ENCODE results near the gene TXNDC11.
A peak's percentile ranks its signal among the peaks of the same experiment; 100 is the strongest.

Gene TXNDC11

GRCh38 chr16:11673091-11674000, 69.3 kb downstream of the TXNDC11 start:
- no peak for DNase-seq
- no peak for ATAC-seq
- H3K36me3 Mint-ChIP-seq (ENCODE audit: low read depth), result peaks cover 2% of the 10 kb centered on the region
- H3K27ac Mint-ChIP-seq, result peak overlapping the region; percentile 77
- no peaks in the 10 kb centered on the region for H3K27me3 Mint-ChIP-seq
- no peak overlapping the region for H3K4me3 Mint-ChIP-seq
- H3K9me3 Mint-ChIP-seq, result no peaks in the 10 kb centered on the region
- H3K4me1 Mint-ChIP-seq, result peaks cover 67% of the 10 kb centered on the region

- no peaks in the 10 kb centered on the region for H3K9me3 Mint-ChIP-seq
- peaks cover 64% of the 10 kb centered on the region for H3K4me1 Mint-ChIP-seq
- DNase-seq (no peak), ATAC-seq (no peak)
- H3K27me3 Mint-ChIP-seq, result no peaks in the 10 kb centered on the region
- no peaks in the 10 kb centered on the region for H3K36me3 Mint-ChIP-seq (ENCODE audit: low read depth)
- H3K27ac Mint-ChIP-seq, result peak overlapping the region; percentile 77
- H3K4me3 Mint-ChIP-seq, result no peak overlapping the region
Observed at GRCh38 chr16:11672206-11673090, 70.2 kb downstream of the TXNDC11 start.

- ATAC-seq (no peak), DNase-seq (no peak)
- H3K27ac Mint-ChIP-seq, result peak overlapping the region; percentile 77
- H3K4me3 Mint-ChIP-seq, result no peak overlapping the region
- H3K9me3 Mint-ChIP-seq, result no peaks in the 10 kb centered on the region
- peaks cover 66% of the 10 kb centered on the region for H3K4me1 Mint-ChIP-seq
- no peaks in the 10 kb centered on the region for H3K27me3 Mint-ChIP-seq
- no peaks in the 10 kb centered on the region for H3K36me3 Mint-ChIP-seq (ENCODE audit: low read depth)
Observed at GRCh38 chr16:11671676-11672075, 71.0 kb downstream of the TXNDC11 start.

- no peaks in the 10 kb centered on the region for H3K9me3 Mint-ChIP-seq
- no peak overlapping the region for H3K27ac Mint-ChIP-seq
- H3K36me3 Mint-ChIP-seq (ENCODE audit: low read depth), result no peaks in the 10 kb centered on the region
- peak overlapping the region; percentile 79 for H3K4me3 Mint-ChIP-seq
- no peak for DNase-seq
- no peak for ATAC-seq
- H3K4me1 Mint-ChIP-seq, result peaks cover 66% of the 10 kb centered on the region
- no peaks in the 10 kb centered on the region for H3K27me3 Mint-ChIP-seq
Observed at GRCh38 chr16:11671271-11671670, 71.4 kb downstream of the TXNDC11 start.

- H3K4me3 Mint-ChIP-seq, result peak overlapping the region; percentile 79
- H3K36me3 Mint-ChIP-seq (ENCODE audit: low read depth), result no peaks in the 10 kb centered on the region
- no peaks in the 10 kb centered on the region for H3K9me3 Mint-ChIP-seq
- H3K27ac Mint-ChIP-seq, result peak overlapping the region; percentile 75
- H3K4me1 Mint-ChIP-seq, result peaks cover 68% of the 10 kb centered on the region
- ATAC-seq, result peak; percentile 35
- no peaks in the 10 kb centered on the region for H3K27me3 Mint-ChIP-seq
- DNase-seq, result peak; percentile 40
Observed at GRCh38 chr16:11670171-11671131, 72.2 kb downstream of the TXNDC11 start.

GRCh38 chr16:11669380-11670146, 73.1 kb downstream of the TXNDC11 start:
- ATAC-seq (no peak), DNase-seq (no peak)
- peak overlapping the region; percentile 75 for H3K27ac Mint-ChIP-seq
- no peaks in the 10 kb centered on the region for H3K9me3 Mint-ChIP-seq
- peak overlapping the region; percentile 79 for H3K4me3 Mint-ChIP-seq
- no peaks in the 10 kb centered on the region for H3K27me3 Mint-ChIP-seq
- peaks cover 70% of the 10 kb centered on the region for H3K4me1 Mint-ChIP-seq
- H3K36me3 Mint-ChIP-seq (ENCODE audit: low read depth), result no peaks in the 10 kb centered on the region

GRCh38 chr16:11668623-11669379, 73.9 kb downstream of the TXNDC11 start:
- Mint-ChIP-seq H3K4me3 (peak overlapping the region; percentile 79), H3K9me3 (no peaks in the 10 kb centered on the region), H3K27me3 (no peaks in the 10 kb centered on the region), H3K36me3 (ENCODE audit: low read depth) (no peaks in the 10 kb centered on the region), H3K27ac (no peak overlapping the region), H3K4me1 (peaks cover 73% of the 10 kb centered on the region)
- no peak for DNase-seq
- no peak for ATAC-seq

GRCh38 chr16:11667824-11668622, 74.6 kb downstream of the TXNDC11 start, which contains the start of gene SNN:
TSS of gene SNN (plus strand) at chr16:11668455. CDS start at chr16:11676060, 7,605 bp downstream.
- Mint-ChIP-seq H3K4me1 (peaks cover 75% of the 10 kb centered on the region), H3K36me3 (ENCODE audit: low read depth) (no peaks in the 10 kb centered on the region), H3K9me3 (no peaks in the 10 kb centered on the region), H3K27ac (peak within 1 kb of the TSS; percentile 64), H3K4me3 (peak within 1 kb of the TSS; percentile 79), H3K27me3 (no peaks in the 10 kb centered on the region)
- DNase-seq (peak; percentile 88), ATAC-seq (peak; percentile 84)

GRCh38 chr16:11667221-11667823, 75.3 kb downstream of the TXNDC11 start:
- Mint-ChIP-seq H3K27ac (no peak overlapping the region), H3K4me1 (peaks cover 70% of the 10 kb centered on the region), H3K9me3 (no peaks in the 10 kb centered on the region), H3K4me3 (peak overlapping the region; percentile 63), H3K27me3 (no peaks in the 10 kb centered on the region), H3K36me3 (ENCODE audit: low read depth) (no peaks in the 10 kb centered on the region)
- no peak for DNase-seq
- ATAC-seq, result no peak

- Mint-ChIP-seq H3K4me1 (peaks cover 61% of the 10 kb centered on the region), H3K27ac (peak overlapping the region; percentile 38), H3K9me3 (no peaks in the 10 kb centered on the region), H3K36me3 (ENCODE audit: low read depth) (no peaks in the 10 kb centered on the region), H3K4me3 (no peak overlapping the region), H3K27me3 (no peaks in the 10 kb centered on the region)
- ATAC-seq (no peak), DNase-seq (no peak)
Observed at GRCh38 chr16:11666103-11667055, 76.3 kb downstream of the TXNDC11 start.

- Mint-ChIP-seq H3K4me1 (peaks cover 48% of the 10 kb centered on the region), H3K27me3 (no peaks in the 10 kb centered on the region), H3K27ac (peak overlapping the region; percentile 15), H3K4me3 (peak overlapping the region; percentile 43), H3K9me3 (no peaks in the 10 kb centered on the region), H3K36me3 (ENCODE audit: low read depth) (no peaks in the 10 kb centered on the region)
- ATAC-seq (peak; percentile 5), DNase-seq (peak; percentile 55)
Observed at GRCh38 chr16:11665071-11665491, 77.6 kb downstream of the TXNDC11 start.
